A549 (cell line): ENCODE results near the gene TSEN54.

Experiments used
- CBX8 ChIP-seq: fragments of 200-600 bp; sonication (generic); IDR thresholded peaks from 2 replicates; pipeline ENCODE4 v1.6.1; 2016
- EP300 ChIP-seq, 2 experiments: fragments of >200 bp; sonication (Bioruptor Twin); formaldehyde crosslinking; IDR thresholded peaks; 2 replicates in 1 of 2; 3 replicates in 1 of 2; pipeline ENCODE4 v1.6.1; 2016 to 2017
- HDAC2 ChIP-seq: fragments of 200-600 bp; sonication (generic); IDR thresholded peaks from 2 replicates; pipeline ENCODE4 v1.6.1; 2016
- POLR2A ChIP-seq: IDR thresholded peaks from 2 replicates; pipeline ENCODE4 v1.6.1; 2012; ENCODE audit warnings: mild to moderate bottlenecking, low read length
- RARB ChIP-seq: fragments of 250-450 bp; sonication (Bioruptor Pico); IDR thresholded peaks from 2 replicates; pipeline ENCODE4 v1.8.0; 2021; ENCODE audit warnings: mild to moderate bottlenecking, moderate library complexity
- RCOR1 ChIP-seq: fragments of 150-350 bp; IDR thresholded peaks from 2 replicates; pipeline ENCODE4 v1.6.1; 2014; ENCODE audit warnings: antibody characterized with exemption, low read length, low read depth
- TF ChIP-seq, protein P1 (sequence below): fragments of >200 bp; sonication (Bioruptor Twin); formaldehyde crosslinking; IDR thresholded peaks from 3 replicates; pipeline ENCODE4 v1.5.1; 2016
- TF ChIP-seq, protein P2 (sequence below): fragments of 200-600 bp; sonication (generic); IDR thresholded peaks from 2 replicates; pipeline ENCODE4 v1.6.1; 2016; ENCODE audit warnings: antibody characterized with exemption, mild to moderate bottlenecking, moderate library complexity
- TF ChIP-seq, protein P3 (sequence below): IDR thresholded peaks from 2 replicates; pipeline ENCODE4 v1.6.1; 2012
- TF ChIP-seq, protein P4 (sequence below): fragments of 450-650 bp; IDR thresholded peaks from 2 replicates; pipeline ENCODE4 v1.6.1; 2014; ENCODE audit warnings: antibody characterized with exemption

DNA sequence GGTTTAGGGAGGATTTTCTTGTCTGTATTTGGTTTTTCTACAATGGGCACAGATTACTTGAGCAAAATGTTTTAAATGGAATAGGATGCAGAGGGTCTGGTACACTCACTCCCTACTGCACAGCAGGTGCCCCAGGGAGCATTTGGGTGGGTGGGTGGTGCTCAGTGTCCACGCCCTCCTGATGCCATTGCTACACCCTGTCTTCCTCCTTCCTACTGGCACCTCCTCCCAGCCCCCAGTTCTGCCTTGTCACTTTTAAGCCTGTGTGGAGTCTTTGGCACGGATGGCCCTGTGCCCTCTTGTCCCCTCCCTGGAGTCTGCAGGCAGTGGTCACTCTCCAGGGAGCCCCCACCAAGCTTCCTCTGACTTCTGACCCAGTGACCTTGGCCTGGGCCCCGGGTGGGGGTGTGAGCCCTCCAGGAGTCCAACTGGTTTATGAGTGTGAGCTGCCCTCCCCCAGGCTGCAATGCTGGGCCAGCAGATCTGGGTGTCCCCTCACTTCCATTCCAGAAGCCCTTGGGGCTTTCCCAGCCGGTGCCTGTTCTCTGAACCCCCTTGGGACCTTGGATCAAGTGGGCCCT is 24.7 kb downstream of the TSEN54 start:
- no peak for TF ChIP-seq RARB (CRISPR knock-in tag)
- TF ChIP-seq CBX8: no peak
- TF ChIP-seq POLR2A: no peak
- no peak for TF ChIP-seq HDAC2
- TF ChIP-seq, protein P1, sequence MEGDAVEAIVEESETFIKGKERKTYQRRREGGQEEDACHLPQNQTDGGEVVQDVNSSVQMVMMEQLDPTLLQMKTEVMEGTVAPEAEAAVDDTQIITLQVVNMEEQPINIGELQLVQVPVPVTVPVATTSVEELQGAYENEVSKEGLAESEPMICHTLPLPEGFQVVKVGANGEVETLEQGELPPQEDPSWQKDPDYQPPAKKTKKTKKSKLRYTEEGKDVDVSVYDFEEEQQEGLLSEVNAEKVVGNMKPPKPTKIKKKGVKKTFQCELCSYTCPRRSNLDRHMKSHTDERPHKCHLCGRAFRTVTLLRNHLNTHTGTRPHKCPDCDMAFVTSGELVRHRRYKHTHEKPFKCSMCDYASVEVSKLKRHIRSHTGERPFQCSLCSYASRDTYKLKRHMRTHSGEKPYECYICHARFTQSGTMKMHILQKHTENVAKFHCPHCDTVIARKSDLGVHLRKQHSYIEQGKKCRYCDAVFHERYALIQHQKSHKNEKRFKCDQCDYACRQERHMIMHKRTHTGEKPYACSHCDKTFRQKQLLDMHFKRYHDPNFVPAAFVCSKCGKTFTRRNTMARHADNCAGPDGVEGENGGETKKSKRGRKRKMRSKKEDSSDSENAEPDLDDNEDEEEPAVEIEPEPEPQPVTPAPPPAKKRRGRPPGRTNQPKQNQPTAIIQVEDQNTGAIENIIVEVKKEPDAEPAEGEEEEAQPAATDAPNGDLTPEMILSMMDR: no peak
- TF ChIP-seq, protein P2, sequence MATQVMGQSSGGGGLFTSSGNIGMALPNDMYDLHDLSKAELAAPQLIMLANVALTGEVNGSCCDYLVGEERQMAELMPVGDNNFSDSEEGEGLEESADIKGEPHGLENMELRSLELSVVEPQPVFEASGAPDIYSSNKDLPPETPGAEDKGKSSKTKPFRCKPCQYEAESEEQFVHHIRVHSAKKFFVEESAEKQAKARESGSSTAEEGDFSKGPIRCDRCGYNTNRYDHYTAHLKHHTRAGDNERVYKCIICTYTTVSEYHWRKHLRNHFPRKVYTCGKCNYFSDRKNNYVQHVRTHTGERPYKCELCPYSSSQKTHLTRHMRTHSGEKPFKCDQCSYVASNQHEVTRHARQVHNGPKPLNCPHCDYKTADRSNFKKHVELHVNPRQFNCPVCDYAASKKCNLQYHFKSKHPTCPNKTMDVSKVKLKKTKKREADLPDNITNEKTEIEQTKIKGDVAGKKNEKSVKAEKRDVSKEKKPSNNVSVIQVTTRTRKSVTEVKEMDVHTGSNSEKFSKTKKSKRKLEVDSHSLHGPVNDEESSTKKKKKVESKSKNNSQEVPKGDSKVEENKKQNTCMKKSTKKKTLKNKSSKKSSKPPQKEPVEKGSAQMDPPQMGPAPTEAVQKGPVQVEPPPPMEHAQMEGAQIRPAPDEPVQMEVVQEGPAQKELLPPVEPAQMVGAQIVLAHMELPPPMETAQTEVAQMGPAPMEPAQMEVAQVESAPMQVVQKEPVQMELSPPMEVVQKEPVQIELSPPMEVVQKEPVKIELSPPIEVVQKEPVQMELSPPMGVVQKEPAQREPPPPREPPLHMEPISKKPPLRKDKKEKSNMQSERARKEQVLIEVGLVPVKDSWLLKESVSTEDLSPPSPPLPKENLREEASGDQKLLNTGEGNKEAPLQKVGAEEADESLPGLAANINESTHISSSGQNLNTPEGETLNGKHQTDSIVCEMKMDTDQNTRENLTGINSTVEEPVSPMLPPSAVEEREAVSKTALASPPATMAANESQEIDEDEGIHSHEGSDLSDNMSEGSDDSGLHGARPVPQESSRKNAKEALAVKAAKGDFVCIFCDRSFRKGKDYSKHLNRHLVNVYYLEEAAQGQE: no peak
- TF ChIP-seq, protein P3, sequence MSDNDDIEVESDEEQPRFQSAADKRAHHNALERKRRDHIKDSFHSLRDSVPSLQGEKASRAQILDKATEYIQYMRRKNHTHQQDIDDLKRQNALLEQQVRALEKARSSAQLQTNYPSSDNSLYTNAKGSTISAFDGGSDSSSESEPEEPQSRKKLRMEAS: no peak
- TF ChIP-seq RCOR1: no peak
- no peak for TF ChIP-seq EP300 (IDR thresholded peaks at IDR 0.05)
- TF ChIP-seq, protein P4, sequence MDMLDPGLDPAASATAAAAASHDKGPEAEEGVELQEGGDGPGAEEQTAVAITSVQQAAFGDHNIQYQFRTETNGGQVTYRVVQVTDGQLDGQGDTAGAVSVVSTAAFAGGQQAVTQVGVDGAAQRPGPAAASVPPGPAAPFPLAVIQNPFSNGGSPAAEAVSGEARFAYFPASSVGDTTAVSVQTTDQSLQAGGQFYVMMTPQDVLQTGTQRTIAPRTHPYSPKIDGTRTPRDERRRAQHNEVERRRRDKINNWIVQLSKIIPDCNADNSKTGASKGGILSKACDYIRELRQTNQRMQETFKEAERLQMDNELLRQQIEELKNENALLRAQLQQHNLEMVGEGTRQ: no peak
